Measurements from ENCODE around the gene NRG4.
"Not testable (repeated sequence)": the region's sequence is repeated elsewhere in the genome, so short reads cannot be mapped to it uniquely, and the experiment has no call there.

The NRG4 gene

DNA sequence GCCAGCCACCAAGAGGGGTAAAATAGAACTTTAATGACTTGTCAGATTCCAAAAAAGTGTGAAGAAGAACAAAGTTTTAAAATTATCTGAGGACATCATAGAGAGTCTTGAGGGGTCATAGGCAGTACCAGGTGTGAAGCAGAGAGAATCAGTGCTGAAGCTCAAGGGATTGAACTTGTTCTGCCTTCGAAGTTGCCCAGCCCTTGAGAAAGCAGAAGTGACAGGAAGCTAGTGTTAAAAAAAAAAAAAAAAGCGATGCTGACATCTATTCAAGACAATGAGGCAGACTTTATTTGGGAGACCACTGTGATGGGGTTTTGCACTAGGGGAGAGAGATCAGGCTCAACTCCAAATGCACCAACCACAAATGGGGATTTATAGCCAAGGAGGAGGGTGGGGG, 86.8 kb downstream of the NRG4 start:
- no peak for DNase-seq

DNA sequence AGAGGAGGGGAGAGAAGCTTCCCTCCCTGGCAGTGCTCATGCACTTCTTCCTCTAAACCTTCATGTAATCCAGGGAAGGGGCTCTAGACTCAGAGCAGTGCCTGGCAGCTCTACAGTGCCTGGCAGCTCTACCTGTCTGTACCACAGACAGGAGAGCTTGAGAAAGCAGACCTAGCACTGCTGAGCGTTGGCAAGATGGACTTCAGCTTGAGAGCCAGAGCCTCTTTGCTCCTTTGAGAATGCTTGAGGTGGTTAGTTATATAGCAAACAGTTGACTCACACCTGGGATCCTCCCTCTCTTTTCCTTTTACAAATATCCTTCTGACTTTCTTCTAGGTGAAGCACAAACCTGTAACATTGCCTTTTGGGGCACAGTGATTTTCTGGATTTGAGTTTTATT, 87.6 kb downstream of the NRG4 start:
- DNase-seq: no peak

DNA sequence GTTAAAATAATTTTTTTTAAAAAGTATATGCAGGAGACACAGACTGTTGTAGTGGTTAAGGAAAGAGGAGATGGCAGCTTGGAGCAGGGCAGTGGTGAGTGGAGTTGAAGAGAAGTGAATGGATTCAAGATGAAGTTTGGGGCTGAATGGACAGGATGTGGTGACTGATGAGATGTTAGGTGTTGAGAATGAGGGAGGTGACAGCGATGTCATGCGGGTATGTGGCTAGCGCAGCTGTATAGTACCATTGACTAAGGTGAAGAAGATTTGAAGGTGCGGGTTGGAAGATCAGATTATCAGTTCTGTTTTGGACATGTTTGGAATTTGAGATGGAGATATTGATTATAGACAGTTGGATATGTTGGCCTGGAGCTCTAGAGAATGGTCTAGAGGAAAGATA, 88.5 kb downstream of the NRG4 start:
- DNase-seq: no peak

DNA sequence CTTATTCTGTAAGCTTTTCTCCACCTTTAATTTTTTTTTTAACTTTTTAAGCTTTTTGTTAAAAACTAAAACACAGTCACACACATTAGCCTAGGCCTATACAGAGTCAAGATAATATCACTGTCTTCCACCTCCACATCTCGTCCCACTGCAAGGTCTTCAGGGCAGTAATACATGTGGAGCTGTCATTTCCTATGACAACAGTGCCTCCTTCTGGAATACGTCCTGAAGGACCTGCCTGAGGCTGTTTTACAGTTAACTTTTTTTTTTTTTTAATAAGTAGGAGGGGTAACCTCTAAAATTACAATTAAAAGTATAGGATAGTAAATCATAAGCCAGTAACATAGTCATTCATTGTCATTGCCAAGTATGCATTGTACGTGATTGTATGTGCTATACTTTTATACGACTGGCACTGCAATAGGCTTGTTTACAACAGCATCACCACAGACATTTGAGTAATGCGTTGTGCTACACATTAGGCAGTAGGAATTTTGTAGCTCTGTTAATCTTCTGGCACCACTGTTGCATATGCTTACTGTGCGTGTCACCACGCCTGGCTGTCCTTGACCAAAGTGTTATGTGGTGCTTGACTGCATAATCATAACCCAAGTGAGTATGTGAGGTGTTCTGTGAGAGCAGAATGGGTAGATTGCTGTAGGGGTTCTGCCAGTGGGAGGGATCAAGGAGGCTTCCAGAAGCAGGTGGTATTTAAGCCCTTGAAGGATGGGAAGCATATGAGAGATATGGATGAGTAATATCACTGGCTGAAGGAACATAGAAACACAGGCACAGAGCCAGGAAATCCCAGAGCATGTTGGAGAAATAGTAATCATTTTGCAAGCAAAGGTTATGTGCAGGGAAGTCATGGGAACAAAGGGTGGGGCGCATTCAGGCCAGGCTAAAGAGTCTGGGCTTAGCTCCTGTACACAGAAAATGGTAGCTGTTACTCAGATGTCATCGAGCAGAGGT, 90.2 kb downstream of the NRG4 start:
- DNase-seq: no peak

DNA sequence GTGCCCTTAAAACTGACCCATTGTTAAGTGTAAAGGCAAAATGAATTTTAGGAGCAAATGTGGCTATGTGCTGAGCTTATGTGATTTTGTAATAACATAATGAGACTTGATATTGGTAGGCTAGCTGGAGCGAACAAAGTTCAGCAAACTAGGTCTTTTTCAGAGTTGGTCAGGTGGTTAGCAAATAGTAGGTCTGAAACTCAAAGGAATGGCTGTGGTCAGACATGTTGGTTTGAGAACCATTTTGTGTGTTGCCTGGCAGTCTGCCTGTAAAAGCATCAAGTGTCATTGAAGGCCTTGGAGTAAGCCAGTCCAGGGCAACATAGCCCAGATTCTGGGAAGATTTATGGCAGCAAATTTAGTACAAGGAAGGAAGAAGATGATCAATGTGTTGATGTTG, 92.1 kb downstream of the NRG4 start:
- DNase-seq: no peak

DNA sequence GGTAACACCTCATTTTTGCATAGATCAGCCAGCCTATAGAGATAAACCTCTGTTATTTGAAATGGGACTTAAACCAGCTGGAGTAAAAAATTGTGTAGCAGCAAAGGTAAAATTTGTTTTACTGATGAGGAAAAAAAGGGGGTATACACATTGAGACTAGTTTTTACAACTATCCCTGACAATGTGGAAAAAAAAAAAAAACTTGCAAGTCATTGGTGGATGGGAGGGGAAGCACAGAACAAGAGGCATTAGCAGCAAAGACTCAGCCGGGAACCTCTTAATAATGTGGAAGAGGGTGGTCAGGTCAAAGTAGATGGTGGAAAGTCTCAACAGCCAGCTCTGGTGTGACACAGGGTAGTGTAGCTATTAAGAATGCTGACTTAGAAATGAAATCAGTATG, 94.1 kb downstream of the NRG4 start:
- no peak for DNase-seq

DNA sequence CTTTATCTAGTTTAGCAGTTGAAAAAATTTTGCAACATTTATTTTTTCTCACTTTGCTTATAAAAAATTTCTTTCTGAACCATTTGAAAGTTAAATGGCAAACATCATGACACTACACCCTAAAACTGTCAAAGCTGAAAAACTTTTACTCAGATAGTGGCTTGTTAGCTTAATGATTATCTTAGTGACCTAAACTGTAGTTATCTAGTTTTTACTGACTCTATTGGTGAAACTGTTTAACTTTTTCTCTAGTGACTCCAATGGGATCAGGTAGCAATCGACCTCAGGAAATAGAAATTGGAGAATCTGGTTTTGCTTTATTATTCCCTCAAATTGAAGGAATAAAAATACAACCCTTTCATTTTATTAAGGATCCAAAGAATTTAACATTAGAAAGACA, 95.2 kb downstream of the NRG4 start:
- no peak for DNase-seq

DNA sequence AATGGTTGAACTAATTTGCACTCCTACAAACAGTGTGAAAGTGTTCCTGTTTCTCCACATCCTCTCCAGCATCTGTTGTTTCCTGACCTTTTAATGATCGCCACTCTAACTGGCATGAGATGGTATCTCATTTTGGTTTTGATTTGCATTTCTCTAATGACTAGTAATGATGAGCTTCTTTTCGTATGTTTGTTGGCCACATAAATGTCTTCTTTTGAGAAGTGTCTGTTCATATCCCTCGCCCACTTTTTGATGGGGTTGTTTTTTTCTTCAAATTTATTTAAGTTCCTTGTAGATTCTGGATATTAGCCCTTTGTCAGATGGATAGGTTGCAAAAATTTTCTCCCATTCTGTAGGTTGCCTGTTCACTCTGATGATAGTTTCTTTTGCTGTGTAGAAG, 101.9 kb downstream of the NRG4 start:
- not testable (repeated sequence) for DNase-seq

DNA sequence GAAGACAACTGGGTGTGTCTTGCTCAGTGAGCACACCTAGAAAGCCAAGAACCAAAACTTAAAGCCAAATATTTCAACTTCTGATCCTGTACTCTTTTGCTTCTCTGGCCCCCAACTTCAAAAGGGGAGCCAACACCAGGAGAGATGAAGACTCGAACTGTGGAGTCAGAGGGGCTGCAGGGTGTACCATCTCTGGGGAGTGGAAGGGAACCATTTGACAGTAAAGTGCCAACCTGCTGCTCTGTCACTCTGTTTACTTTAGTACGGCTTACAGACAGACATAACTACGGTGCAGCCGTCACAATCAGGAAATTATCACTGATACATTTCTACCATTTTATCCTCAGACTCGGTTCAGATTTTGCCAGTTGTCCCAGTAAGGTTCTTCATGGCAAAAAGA, 107.0 kb downstream of the NRG4 start:
- DNase-seq: no peak

DNA sequence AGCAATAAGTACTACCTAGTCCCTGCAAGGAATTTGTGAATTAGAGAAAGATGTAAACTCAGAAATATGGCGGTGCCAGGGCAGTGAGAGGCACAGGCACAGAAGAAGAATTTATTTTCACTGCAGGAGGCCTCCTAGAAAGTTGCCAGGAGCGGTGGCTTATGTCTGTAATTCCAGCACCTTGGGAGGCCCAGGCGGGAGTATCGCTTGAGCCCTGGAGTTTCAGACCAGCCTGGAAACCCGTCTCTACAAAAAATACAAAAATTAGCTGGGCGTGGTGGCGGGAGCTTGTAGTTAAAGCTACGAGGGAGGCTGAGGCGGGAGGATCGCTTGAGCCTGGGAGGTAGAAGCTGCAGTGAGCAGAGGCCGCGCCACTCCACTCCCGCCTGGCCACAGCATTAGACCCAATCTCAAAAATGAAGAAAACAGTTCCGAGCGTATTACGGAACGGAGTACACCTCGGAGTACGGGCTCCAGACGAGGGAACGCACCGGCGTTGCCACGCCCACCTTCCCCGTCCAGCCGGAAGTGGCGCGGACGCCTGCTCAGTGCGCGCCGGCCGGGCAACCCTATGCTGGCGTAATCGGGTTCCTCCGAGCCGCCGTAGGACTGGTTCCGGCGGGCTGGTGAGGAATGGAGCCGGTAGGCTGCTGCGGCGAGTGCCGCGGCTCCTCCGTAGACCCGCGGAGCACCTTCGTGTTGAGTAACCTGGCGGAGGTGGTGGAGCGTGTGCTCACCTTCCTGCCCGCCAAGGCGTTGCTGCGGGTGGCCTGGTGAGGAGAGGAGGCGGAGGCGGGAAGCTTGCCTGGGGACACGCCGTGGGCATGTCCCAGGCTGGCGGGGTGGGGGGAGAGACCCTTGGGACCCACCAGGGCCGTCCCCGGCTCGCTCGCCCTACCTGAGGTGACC, 108.6 kb downstream of the NRG4 start, which contains the start of gene FBXO22:
Gene FBXO22 (plus strand): TSS at position 548 of the 909 bp plus-strand sequence. CDS start 86 bp downstream, at position 634.
- DNase-seq: peak; percentile 78

DNA sequence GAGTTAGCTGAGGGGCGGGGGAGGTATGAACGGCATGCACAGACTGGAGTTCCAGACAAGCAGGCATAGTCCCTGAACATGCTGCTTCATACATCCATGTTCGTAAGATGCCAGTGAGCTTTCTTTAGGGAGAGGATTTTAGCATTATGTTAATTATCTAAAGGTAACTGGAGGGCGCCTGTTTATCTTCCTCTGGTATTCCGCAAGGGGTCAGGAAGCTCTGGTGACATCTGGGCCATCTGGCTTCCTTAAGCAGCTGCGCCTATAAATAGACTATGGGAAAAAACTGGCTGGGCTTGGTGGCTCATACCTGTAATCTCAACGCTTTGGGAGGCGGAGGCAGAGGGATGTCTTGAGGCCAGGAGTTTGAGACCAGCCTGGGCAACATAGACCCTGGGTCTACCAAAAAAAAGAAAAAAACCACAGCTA, 110.1 kb downstream of the NRG4 start:
- no peak for DNase-seq

DNA sequence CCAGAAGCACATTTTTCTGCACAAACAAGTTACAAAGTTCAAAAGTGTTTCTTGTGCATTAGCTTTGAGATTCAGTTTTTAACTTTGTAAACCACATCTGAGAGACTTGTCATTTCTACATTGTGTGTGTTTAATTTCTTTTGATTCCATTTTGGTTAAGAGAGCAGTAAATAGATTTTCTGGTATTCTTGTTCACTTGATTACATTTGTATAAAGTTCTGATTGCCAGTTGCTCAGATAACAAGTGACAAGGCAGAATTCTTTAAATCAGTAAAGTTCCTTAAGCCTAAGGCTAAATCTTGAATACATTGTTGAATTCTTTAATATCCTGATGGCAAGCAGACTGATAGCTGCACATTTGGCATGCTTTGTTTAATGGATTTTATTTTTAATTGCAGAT, 111.6 kb downstream of the NRG4 start:
- no peak for DNase-seq

DNA sequence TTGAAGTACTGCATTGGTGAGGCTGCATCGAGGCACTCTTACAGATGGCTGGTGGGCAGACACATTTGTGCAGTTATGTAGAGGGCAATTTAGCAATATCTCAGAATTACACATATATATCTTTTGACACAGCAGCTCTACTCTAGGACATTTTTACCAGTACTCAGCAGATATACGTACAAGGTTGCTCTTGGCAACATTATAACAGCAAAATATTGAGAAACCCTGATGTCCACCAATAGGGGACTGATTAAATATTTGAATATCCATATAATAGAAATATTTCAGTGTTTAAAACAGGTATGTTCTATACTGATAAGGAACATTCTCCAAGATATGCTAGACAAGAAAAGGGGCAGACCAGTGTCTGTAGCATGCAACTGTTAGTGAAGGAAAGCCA, 116.5 kb downstream of the NRG4 start:
- no peak for DNase-seq

DNA sequence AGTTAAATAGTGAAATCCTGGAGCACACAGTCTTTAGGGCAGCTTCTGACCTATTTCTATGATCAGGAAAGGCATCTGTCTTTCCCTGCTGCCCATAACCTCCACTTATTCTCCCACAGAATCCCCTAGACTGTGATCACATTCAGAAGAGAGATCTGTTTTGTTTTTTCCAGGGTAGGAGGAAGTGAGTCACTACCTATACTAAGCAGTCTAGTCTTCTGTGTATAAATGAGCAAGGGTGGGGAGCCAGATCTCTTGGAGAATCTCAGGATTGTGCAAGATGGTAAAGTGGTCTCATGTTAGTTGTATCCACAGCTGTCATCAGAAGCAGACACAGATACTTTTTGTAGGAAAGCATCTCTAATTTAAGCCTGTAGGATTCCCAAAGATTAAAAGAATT, 120.3 kb downstream of the NRG4 start:
- DNase-seq: peak; percentile 10
